Measurements from ENCODE around the gene CNFN.
"Not testable (repeated sequence)": the region's sequence is repeated elsewhere in the genome, so short reads cannot be mapped to it uniquely, and the experiment has no call there.

CNFN gene

GRCh38 chr19:42348211-42348610 is 41.9 kb downstream of the CNFN start:
- DNase-seq = no peak

- DNase-seq = no peak
Observed at GRCh38 chr19:42345191-42345812, 44.8 kb downstream of the CNFN start.

- DNase-seq = no peak
Observed at GRCh38 chr19:42344336-42344893, 45.7 kb downstream of the CNFN start.

GRCh38 chr19:42343344-42344110 is 46.6 kb downstream of the CNFN start:
- DNase-seq = no peak

- DNase-seq = not testable (repeated sequence)
Observed at GRCh38 chr19:42339922-42340321, 50.2 kb downstream of the CNFN start.

- not testable (repeated sequence) for DNase-seq
Observed at GRCh38 chr19:42339126-42339860, 50.8 kb downstream of the CNFN start.
